K562 (cell line): ENCODE measurements around the gene TCF25. TPM values are rescaled to one million over a fixed set of nuclear protein-coding genes. Genes with fewer than 3 reads are reported as not detected.

Experiments
- BHLHE40 ChIP-seq: IDR thresholded peaks from 2 replicates; pipeline ENCODE4 v1.6.1; 2011; ENCODE audit warnings: low read length, improper control_type of control experiment
- CHD2 ChIP-seq: IDR thresholded peaks from 2 replicates; pipeline ENCODE4 v1.6.1; 2011; ENCODE audit warnings: low read depth, low read length
- DACH1 ChIP-seq: fragments of 450-650 bp; IDR thresholded peaks from 2 replicates; pipeline ENCODE4 v1.6.1; 2018; ENCODE audit not compliant: partially characterized antibody
- FOXP1 ChIP-seq: sonication (generic); formaldehyde crosslinking; IDR thresholded peaks from 2 replicates; pipeline ENCODE4 v1.8.0; 2022; ENCODE audit warnings: mild to moderate bottlenecking, missing genetic modification reagents
- HDAC1 ChIP-seq, 2 experiments: fragments of 450-650 bp; IDR thresholded peaks; 2 replicates each; pipeline ENCODE4 v1.6.1; 2016 to 2017; ENCODE audit warnings: inconsistent platforms in 1 of 2, mild to moderate bottlenecking in 1 of 2, moderate library complexity in 1 of 2
- ID3 ChIP-seq, 2 experiments: fragments of 250-450 bp in 1 of 2; fragments of 450-650 bp in 1 of 2; sonication (Bioruptor Pico) in 1 of 2; IDR thresholded peaks; 2 replicates each; pipeline versions ENCODE4 v1.6.1 to v1.8.0; 2016 to 2021; ENCODE audit warnings: mild to moderate bottlenecking in 2 of 2, moderate library complexity in 2 of 2, missing compliant biosample characterization in 1 of 2, missing genetic modification characterization in 1 of 2
- MBD2 ChIP-seq: sonication (generic); IDR thresholded peaks from 2 replicates; pipeline ENCODE4 v1.6.1; 2016; ENCODE audit warnings: low read depth, borderline replicate concordance
- MED1 ChIP-seq: sonication (generic); formaldehyde crosslinking; IDR thresholded peaks from 2 replicates; pipeline ENCODE4 v1.8.1; 2023; ENCODE audit warnings: missing genetic modification reagents, borderline replicate concordance
- NCOA4 ChIP-seq: fragments of 450-650 bp; IDR thresholded peaks from 2 replicates; pipeline ENCODE4 v1.6.1; 2018; ENCODE audit warnings: mild to moderate bottlenecking; ENCODE audit not compliant: partially characterized antibody
- RNF2 ChIP-seq: sonication (generic); IDR thresholded peaks from 2 replicates; pipeline ENCODE4 v1.6.1; 2016
- SNIP1 ChIP-seq: fragments of 450-650 bp; IDR thresholded peaks from 2 replicates; pipeline ENCODE4 v1.7.1; 2017; ENCODE audit warnings: low read depth, mild to moderate bottlenecking
- TEAD1 ChIP-seq, 2 experiments: fragments of 450-650 bp in 1 of 2; sonication (generic) in 1 of 2; formaldehyde crosslinking; IDR thresholded peaks; 2 replicates each; pipeline versions ENCODE4 v1.4.0 to v1.8.0; 2020 to 2022; ENCODE audit warnings: mild to moderate bottlenecking in 2 of 2, missing genetic modification reagents in 1 of 2
- TEAD2 ChIP-seq: fragments of 450-650 bp; IDR thresholded peaks from 2 replicates; pipeline ENCODE4 v1.6.1; 2016; ENCODE audit warnings: missing genetic modification characterization, control low read depth, missing compliant biosample characterization
- TRIM25 ChIP-seq: fragments of 450-650 bp; IDR thresholded peaks from 2 replicates; pipeline ENCODE4 v1.7.0; 2016; ENCODE audit warnings: borderline replicate concordance
- ZBED1 ChIP-seq: IDR thresholded peaks from 2 replicates; pipeline ENCODE4 v1.6.1; 2014
- ZNF696 ChIP-seq: fragments of 250-450 bp; sonication (Bioruptor Pico); conservative IDR thresholded peaks from 2 replicates; pipeline ENCODE4 v1.4.0; 2020; ENCODE audit warnings: mild to moderate bottlenecking, moderate library complexity
- ZNF699 ChIP-seq: fragments of 250-450 bp; sonication (Bioruptor Pico); IDR thresholded peaks from 2 replicates; pipeline ENCODE4 v1.8.0; 2021; ENCODE audit warnings: mild to moderate bottlenecking, moderate library complexity; ENCODE audit not compliant: insufficient replicate concordance
- polyA plus RNA-seq, 8 experiments: library from polyadenylated mRNA; depleted of rRNA in 4 of 8; stranded (reverse) in 5 of 8; unstranded in 3 of 8; fragments of >200 nt; fragmentation: Nextera tagmentation in 2 of 8; fragmentation: Illumina TruSeq in 1 of 8; extraction: Ambion mirVana in 2 of 8; extraction: Trizol in 1 of 8; gene quantifications; 2 replicates each; pipeline versions ENCODE4 v1.2.1 to v1.2.3, GENCODE V29; 2011 to 2014; ENCODE audit warnings: inconsistent platforms in 1 of 8, missing spikeins in 1 of 8
- total RNA-seq, 7 experiments: library from RNA; depleted of rRNA in 6 of 7; stranded (reverse); fragments of >200 nt in 6 of 7; fragmentation: Illumina TruSeq in 2 of 7; extraction: Trizol in 2 of 7; gene quantifications; 2 replicates each; pipeline versions ENCODE4 v1.2.1 to v1.2.3, GENCODE V29; 2011 to 2021; ENCODE audit warnings: low replicate concordance in 1 of 7
- TF ChIP-seq, protein P1 (sequence below): fragments of 450-650 bp; formaldehyde crosslinking; IDR thresholded peaks from 2 replicates; pipeline ENCODE4 v1.4.0; 2020; ENCODE audit warnings: mild to moderate bottlenecking, moderate library complexity
- TF ChIP-seq, protein P2 (sequence below): fragments of 250-450 bp; sonication (Bioruptor Pico); IDR thresholded peaks from 2 replicates; pipeline ENCODE4 v1.5.0; 2021; ENCODE audit warnings: mild to moderate bottlenecking, borderline replicate concordance
- TF ChIP-seq, protein P3 (sequence below): sonication (generic); IDR thresholded peaks from 2 replicates; pipeline ENCODE4 v1.6.1; 2016

TCF25 gene
- total and polyA plus RNA-seq, 9 of the 15 experiments (the other 6 are each of a cell fraction or from before 2014, with no cell fraction given), result 9.0 to 154 (median 83.8) TPM

DNA sequence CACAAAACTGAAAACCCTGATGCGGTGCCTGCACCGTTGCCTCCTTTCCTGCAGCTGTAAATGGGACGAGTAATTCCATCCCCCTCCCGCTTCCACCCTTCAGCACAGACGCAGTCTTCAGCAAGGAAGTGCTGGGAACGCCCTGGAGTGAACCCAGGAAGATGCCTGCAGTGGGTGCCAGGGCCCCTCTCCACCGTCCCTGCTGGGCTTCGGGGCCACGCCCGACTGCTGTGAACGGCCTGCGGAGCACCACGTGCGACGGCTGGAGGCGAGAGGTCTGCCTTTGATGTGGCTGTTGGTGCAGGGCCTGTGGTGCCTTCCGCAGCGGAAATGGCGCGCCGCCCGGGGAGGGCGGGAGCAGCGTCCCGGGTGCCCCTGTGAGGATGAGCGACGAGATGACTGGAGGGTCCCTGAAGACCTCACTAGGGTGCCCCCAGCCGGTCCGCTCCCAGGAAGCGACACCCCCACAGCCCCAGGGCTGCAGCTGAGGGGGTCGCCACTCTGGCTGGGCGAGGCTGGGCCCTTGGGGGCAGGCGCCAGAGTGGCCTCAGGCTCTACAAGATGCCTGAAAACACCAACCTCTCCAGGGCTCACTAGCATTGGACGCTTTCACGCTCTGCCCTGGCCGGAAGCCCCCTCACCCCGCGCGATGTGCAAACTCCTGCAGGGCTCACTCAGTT lies 44.5 kb downstream of the TCF25 start (continued):
- TF ChIP-seq, protein P1, sequence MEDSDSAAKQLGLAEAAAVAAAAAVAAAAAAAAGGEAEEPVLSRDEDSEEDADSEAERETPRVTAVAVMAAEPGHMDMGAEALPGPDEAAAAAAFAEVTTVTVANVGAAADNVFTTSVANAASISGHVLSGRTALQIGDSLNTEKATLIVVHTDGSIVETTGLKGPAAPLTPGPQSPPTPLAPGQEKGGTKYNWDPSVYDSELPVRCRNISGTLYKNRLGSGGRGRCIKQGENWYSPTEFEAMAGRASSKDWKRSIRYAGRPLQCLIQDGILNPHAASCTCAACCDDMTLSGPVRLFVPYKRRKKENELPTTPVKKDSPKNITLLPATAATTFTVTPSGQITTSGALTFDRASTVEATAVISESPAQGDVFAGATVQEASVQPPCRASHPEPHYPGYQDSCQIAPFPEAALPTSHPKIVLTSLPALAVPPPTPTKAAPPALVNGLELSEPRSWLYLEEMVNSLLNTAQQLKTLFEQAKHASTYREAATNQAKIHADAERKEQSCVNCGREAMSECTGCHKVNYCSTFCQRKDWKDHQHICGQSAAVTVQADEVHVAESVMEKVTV, result no peak
- TF ChIP-seq, protein P2, sequence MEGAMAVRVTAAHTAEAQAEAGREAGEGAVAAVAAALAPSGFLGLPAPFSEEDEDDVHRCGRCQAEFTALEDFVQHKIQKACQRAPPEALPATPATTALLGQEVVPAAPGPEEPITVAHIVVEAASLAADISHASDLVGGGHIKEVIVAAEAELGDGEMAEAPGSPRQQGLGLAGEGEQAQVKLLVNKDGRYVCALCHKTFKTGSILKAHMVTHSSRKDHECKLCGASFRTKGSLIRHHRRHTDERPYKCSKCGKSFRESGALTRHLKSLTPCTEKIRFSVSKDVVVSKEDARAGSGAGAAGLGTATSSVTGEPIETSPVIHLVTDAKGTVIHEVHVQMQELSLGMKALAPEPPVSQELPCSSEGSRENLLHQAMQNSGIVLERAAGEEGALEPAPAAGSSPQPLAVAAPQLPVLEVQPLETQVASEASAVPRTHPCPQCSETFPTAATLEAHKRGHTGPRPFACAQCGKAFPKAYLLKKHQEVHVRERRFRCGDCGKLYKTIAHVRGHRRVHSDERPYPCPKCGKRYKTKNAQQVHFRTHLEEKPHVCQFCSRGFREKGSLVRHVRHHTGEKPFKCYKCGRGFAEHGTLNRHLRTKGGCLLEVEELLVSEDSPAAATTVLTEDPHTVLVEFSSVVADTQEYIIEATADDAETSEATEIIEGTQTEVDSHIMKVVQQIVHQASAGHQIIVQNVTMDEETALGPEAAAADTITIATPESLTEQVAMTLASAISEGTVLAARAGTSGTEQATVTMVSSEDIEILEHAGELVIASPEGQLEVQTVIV (CRISPR knock-in tag), result no peak
- no peak for TF ChIP-seq ZNF699
- TF ChIP-seq FOXP1 (CRISPR knock-in tag), result no peak
- TF ChIP-seq, protein P3, sequence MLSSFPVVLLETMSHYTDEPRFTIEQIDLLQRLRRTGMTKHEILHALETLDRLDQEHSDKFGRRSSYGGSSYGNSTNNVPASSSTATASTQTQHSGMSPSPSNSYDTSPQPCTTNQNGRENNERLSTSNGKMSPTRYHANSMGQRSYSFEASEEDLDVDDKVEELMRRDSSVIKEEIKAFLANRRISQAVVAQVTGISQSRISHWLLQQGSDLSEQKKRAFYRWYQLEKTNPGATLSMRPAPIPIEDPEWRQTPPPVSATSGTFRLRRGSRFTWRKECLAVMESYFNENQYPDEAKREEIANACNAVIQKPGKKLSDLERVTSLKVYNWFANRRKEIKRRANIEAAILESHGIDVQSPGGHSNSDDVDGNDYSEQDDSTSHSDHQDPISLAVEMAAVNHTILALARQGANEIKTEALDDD, result no peak
- TF ChIP-seq SNIP1, result no peak
- peak; percentile 79 for TF ChIP-seq BHLHE40
- TF ChIP-seq RNF2, result peak; percentile 80
- TF ChIP-seq ZNF696 (CRISPR knock-in tag), result no peak
- no peak for TF ChIP-seq ZBED1
- TF ChIP-seq TRIM25, result no peak
- no peak for TF ChIP-seq MED1
- TF ChIP-seq TEAD2 (tag), result no peak
- no peak for TF ChIP-seq DACH1
- TF ChIP-seq MBD2, result no peak
- no peak for TF ChIP-seq NCOA4
- no peak for TF ChIP-seq ID3 (CRISPR knock-in tag; IDR thresholded peaks at IDR 0.05)
- TF ChIP-seq ID3 (tag; IDR thresholded peaks at IDR 0.05), result 0 out of 2 replicates have a peak, but pooled peaks have one; percentile 67
- 0 out of 4 replicates have a peak, but pooled peaks of 1 of the 2 experiments have one; percentile 29 for TF ChIP-seq TEAD1 (CRISPR knock-in tag; IDR thresholded peaks at IDR 0.05)
- no peak for TF ChIP-seq CHD2
- no peak; a peak in 1 of 4 replicates for TF ChIP-seq HDAC1 (IDR thresholded peaks at IDR 0.05)
